Hepatocyte (in vitro differentiated cells): ENCODE data around the gene SLFNL1.

Source experiments
- EZH2 ChIP-seq: fragments of 200-600 bp; sonication (generic); IDR thresholded peaks from 2 replicates; pipeline ENCODE4 v1.6.1; 2016; ENCODE audit warnings: antibody characterized with exemption, mild to moderate bottlenecking, borderline replicate concordance
- TF ChIP-seq, protein P1 (sequence below): fragments of 200-600 bp; sonication (generic); IDR thresholded peaks from 2 replicates; pipeline ENCODE4 v1.5.1; 2016; ENCODE audit warnings: antibody characterized with exemption, mild to moderate bottlenecking; ENCODE audit not compliant: poor library complexity

- TF ChIP-seq, protein P1, sequence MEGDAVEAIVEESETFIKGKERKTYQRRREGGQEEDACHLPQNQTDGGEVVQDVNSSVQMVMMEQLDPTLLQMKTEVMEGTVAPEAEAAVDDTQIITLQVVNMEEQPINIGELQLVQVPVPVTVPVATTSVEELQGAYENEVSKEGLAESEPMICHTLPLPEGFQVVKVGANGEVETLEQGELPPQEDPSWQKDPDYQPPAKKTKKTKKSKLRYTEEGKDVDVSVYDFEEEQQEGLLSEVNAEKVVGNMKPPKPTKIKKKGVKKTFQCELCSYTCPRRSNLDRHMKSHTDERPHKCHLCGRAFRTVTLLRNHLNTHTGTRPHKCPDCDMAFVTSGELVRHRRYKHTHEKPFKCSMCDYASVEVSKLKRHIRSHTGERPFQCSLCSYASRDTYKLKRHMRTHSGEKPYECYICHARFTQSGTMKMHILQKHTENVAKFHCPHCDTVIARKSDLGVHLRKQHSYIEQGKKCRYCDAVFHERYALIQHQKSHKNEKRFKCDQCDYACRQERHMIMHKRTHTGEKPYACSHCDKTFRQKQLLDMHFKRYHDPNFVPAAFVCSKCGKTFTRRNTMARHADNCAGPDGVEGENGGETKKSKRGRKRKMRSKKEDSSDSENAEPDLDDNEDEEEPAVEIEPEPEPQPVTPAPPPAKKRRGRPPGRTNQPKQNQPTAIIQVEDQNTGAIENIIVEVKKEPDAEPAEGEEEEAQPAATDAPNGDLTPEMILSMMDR = no peak
- no peak for TF ChIP-seq EZH2
These were observed 24.4 kb downstream of the SLFNL1 start for GRCh38 chr1:40997096-40997495.
